Fibroblast of lung (primary cell): Measurements from ENCODE around the gene ZNF544.
A peak's percentile ranks its signal among the peaks of the same experiment; 100 is the strongest.

Experiments
- EZH2 ChIP-seq: IDR thresholded peaks from 2 replicates; pipeline ENCODE4 v1.5.1; 2012; ENCODE audit warnings: low read length, control low read depth, mild to moderate bottlenecking; ENCODE audit errors: missing control alignments
- TF ChIP-seq, protein P1 (sequence below), 2 donors: IDR thresholded peaks in 1 of 2; conservative IDR thresholded peaks in 1 of 2; 1 replicate in 1 of 2; 2 replicates in 1 of 2; pipeline ENCODE4 v1.5.1; 2011 to 2012; ENCODE audit warnings: low read length in 2 of 2, control low read depth in 1 of 2, inconsistent platforms in 1 of 2, low read depth in 1 of 2, mild to moderate bottlenecking in 1 of 2

DNA sequence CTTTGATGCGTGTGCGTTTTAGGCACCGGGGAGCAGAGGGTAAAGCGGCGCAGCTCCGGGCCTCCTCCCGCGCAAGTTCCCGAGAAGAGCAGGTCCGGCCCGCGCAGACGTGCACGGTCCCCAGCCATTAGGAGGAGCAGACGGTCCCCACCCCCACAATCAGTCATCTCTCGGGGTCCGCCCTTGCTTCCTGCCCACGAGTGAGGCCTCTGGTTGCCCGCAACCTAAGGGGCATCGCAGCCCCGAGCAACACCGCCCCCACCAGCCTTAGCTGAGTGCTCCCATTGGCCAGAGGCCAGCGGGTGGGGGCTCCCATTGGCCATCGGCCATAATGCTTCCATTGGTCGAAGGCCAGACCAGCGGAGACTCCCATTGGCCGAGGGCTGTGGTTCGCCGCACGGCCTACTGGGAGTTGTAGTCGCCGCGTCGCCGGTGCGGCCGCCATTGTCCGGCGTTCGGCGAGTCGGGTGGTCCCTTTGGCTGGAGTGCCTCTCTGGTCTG lies 49.9 kb downstream of the ZNF544 start, which contains the start of gene ZNF8:
- TF ChIP-seq, protein P1, sequence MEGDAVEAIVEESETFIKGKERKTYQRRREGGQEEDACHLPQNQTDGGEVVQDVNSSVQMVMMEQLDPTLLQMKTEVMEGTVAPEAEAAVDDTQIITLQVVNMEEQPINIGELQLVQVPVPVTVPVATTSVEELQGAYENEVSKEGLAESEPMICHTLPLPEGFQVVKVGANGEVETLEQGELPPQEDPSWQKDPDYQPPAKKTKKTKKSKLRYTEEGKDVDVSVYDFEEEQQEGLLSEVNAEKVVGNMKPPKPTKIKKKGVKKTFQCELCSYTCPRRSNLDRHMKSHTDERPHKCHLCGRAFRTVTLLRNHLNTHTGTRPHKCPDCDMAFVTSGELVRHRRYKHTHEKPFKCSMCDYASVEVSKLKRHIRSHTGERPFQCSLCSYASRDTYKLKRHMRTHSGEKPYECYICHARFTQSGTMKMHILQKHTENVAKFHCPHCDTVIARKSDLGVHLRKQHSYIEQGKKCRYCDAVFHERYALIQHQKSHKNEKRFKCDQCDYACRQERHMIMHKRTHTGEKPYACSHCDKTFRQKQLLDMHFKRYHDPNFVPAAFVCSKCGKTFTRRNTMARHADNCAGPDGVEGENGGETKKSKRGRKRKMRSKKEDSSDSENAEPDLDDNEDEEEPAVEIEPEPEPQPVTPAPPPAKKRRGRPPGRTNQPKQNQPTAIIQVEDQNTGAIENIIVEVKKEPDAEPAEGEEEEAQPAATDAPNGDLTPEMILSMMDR (conservative IDR thresholded peaks at IDR 0.05 in 1 of 2, IDR thresholded peaks at IDR 0.05 in 1 of 2; ENCODE audit: low read depth in 1 of 2, low read length in 2 of 2), result peak in 1 of 2 donors; percentile 9
- no peak for TF ChIP-seq EZH2
